ENCODE measurements around the gene CNBD2. TPM values are rescaled to one million over a fixed set of nuclear protein-coding genes. Genes with fewer than 3 reads are reported as not detected.

Gene CNBD2
- total RNA-seq, 4 donors from 2014 or later, result 4.3 to 17.9 (median 8.6) TPM

DNA sequence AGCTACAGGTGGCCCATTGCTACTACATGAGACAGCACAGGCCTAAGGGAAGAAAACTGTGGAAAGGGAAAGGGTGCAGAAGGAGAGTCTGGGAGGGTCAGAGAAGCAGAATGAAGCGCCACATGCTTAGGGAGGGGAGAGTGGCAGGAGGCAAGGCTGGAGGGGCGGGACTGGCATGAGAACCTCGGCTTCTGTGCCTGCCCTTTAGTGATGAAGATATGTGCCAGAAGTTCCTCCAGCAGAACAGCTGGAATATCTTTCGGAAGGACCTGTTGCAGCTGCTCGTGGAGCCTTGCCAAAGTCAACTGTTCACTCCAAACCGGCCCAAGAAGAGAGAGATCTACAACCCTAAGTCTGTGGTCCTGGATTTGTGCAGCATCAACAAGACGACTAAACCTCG lies 61.8 kb downstream of the CNBD2 start:
- H3K27me3 ChIP-seq, result no peaks in the 10 kb centered on the region
- H3K9me3 ChIP-seq, result no peaks in the 10 kb centered on the region
- DNase-seq, result no peak
- no peak overlapping the region for H3K27ac ChIP-seq
- H3K4me3 ChIP-seq, result no peak overlapping the region
- no peaks in the 10 kb centered on the region for H3K36me3 ChIP-seq
- TF ChIP-seq, protein P1, sequence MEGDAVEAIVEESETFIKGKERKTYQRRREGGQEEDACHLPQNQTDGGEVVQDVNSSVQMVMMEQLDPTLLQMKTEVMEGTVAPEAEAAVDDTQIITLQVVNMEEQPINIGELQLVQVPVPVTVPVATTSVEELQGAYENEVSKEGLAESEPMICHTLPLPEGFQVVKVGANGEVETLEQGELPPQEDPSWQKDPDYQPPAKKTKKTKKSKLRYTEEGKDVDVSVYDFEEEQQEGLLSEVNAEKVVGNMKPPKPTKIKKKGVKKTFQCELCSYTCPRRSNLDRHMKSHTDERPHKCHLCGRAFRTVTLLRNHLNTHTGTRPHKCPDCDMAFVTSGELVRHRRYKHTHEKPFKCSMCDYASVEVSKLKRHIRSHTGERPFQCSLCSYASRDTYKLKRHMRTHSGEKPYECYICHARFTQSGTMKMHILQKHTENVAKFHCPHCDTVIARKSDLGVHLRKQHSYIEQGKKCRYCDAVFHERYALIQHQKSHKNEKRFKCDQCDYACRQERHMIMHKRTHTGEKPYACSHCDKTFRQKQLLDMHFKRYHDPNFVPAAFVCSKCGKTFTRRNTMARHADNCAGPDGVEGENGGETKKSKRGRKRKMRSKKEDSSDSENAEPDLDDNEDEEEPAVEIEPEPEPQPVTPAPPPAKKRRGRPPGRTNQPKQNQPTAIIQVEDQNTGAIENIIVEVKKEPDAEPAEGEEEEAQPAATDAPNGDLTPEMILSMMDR (IDR thresholded peaks at IDR 0.05), result no peak
- TF ChIP-seq POLR2A (IDR thresholded peaks at IDR 0.05), result no peak
- no peaks in the 10 kb centered on the region for H3K4me1 ChIP-seq

DNA sequence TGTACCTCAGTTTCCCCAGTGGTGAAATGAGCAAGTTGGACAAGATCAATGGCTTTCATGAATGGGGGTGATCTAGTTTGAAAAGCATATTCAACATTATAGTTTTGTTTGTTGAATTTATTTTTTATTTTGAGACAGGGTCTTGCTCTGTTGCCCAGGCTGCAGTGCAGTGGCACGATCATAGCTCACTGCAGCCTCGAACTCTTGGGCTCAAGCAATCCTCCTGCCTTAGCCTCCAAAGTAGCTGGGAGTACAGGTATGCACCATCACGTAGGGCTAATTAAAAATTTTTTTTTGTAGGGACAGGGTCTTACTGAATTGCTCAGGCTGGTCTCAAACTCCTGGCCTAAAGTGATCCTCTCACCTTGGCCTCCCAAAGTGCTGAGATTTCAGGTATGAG lies 63.4 kb downstream of the CNBD2 start:
- Histone ChIP-seq H3K27me3 (no peaks in the 10 kb centered on the region), H3K4me1 (no peaks in the 10 kb centered on the region), H3K36me3 (no peaks in the 10 kb centered on the region), H3K9me3 (no peaks in the 10 kb centered on the region), H3K4me3 (no peak overlapping the region), H3K27ac (no peak overlapping the region)
- DNase-seq, result no peak
- TF ChIP-seq POLR2A (IDR thresholded peaks at IDR 0.05), result no peak
- TF ChIP-seq, protein P1 (IDR thresholded peaks at IDR 0.05), result no peak

DNA sequence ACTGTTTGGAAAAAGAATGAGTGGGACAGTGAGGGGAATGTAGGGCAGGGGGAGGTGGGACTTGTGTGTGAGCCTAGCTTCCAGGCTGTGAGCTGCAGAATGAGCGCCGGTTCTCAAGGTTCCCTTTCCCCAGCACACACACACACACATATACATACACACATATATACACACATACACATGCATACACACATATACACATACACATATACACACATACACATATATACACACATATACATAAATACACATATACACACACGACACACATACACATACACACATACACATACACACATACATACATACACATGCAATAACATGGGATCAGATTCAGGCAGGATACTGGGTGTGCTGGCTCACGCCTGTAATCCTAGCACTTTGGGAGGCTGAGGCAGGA lies 66.5 kb downstream of the CNBD2 start:
- TF ChIP-seq, protein P1 (IDR thresholded peaks at IDR 0.05), result no peak
- no peak for TF ChIP-seq POLR2A (IDR thresholded peaks at IDR 0.05)

DNA sequence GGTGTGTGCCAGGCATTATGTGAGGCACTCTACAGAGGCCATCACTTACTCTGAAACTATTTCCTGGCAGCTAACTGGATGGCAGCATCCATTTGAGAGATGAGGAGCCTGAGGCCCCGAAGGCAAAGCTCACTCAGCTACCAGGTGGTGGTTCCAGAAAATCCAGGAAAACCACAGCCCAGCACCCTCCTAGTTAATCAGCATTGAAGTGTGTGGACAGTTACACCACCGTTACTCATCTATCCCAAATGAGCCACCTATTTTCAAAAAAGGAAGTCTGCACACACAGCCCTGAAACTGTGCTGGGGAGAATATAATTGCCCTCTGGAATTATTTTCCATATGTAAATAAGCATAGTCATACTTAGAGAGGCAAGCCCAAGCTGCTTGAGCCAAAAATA lies 67.4 kb downstream of the CNBD2 start:
- H3K27me3 ChIP-seq, result no peaks in the 10 kb centered on the region
- no peak for TF ChIP-seq POLR2A (IDR thresholded peaks at IDR 0.05)
- TF ChIP-seq, protein P1 (IDR thresholded peaks at IDR 0.05), result no peak
- H3K4me3 ChIP-seq, result no peak overlapping the region
- no peaks in the 10 kb centered on the region for H3K4me1 ChIP-seq
- no peak for DNase-seq
- no peaks in the 10 kb centered on the region for H3K36me3 ChIP-seq
- H3K27ac ChIP-seq, result no peak overlapping the region
- H3K9me3 ChIP-seq, result no peaks in the 10 kb centered on the region

More for the DNA sequence above, 66.5 kb downstream of the CNBD2 start:
- Histone ChIP-seq H3K4me1 (no peaks in the 10 kb centered on the region), H3K36me3 (no peaks in the 10 kb centered on the region), H3K4me3 (no peak overlapping the region), H3K27ac (no peak overlapping the region), H3K27me3 (no peaks in the 10 kb centered on the region), H3K9me3 (no peaks in the 10 kb centered on the region)
- no peak for DNase-seq

DNA sequence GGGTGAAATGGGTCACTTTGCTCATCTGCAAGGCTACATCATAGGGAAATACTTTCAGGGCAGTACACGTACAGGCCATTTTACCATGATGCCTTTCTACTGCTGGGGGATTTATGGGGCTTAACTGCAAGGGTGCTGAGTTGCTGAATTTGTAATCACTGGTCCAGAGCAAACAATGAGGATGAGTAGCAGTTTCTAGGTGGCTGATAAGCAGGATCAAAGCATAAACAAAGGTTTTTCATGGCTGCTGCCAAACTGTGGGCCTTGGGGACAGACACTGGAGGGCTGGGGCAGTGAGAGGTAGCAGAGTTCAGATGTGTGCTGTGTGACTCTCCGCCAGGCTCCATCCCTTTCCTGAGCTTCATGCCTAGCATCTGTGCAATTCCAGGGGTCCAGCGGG lies 68.3 kb downstream of the CNBD2 start:
- Histone ChIP-seq H3K4me1 (no peaks in the 10 kb centered on the region), H3K27me3 (no peaks in the 10 kb centered on the region), H3K9me3 (no peaks in the 10 kb centered on the region), H3K36me3 (no peaks in the 10 kb centered on the region), H3K27ac (no peak overlapping the region), H3K4me3 (no peak overlapping the region)
- DNase-seq, result no peak
- TF ChIP-seq, protein P1 (IDR thresholded peaks at IDR 0.05), result no peak
- TF ChIP-seq POLR2A (IDR thresholded peaks at IDR 0.05), result no peak

DNA sequence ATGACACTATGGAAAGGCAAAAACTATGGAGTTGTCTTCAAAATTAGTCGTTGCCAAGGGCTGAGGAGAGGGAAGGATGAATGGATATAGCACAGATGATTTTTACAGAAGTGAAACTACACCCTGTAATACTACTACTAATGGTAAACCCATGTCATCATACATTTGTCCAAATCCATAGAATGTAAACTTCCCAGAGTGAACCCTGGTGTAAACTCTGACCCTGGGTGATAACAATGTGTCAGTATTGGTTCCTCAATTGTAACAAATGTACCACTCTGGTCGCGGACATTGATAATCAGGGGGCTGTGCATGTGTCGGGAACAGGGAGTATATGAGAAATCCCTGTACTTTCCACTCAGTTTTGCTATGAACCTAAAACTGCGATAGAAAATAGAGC lies 72.2 kb downstream of the CNBD2 start:
- H3K27ac ChIP-seq, result no peak overlapping the region
- DNase-seq, result no peak
- H3K36me3 ChIP-seq, result peaks cover 0 to 6% (median 0%) of the 10 kb centered on the region in 3 donors
- no peaks in the 10 kb centered on the region for H3K9me3 ChIP-seq
- no peaks in the 10 kb centered on the region for H3K4me1 ChIP-seq
- H3K27me3 ChIP-seq, result no peaks in the 10 kb centered on the region
- no peak overlapping the region for H3K4me3 ChIP-seq
- TF ChIP-seq, protein P1 (IDR thresholded peaks at IDR 0.05), result no peak
- no peak for TF ChIP-seq POLR2A (IDR thresholded peaks at IDR 0.05)
